HG03460 (cell line): Measurements from ENCODE around the gene ITSN1.
A peak's percentile ranks its signal among the peaks of the same experiment; 100 is the strongest.
"Not testable (repeated sequence)": the region's sequence is repeated elsewhere in the genome, so short reads cannot be mapped to it uniquely, and the experiment has no call there.

Source experiments
- ATAC-seq: cut with Tn5 transposase; IDR thresholded peaks from one replicate; pipeline ENCODE4 v1.9.1; 2021; ENCODE audit not compliant: unreplicated experiment

ITSN1 gene

GRCh38 chr21:33642027-33642895 is at the start of gene ITSN1:
TSS of gene ITSN1 (plus strand) at chr21:33642501. CDS start at chr21:33718829, 76,328 bp downstream.
- ATAC-seq: peak; percentile 87

- ATAC-seq: no peak
These were observed 44.2 kb upstream of the ITSN1 start for GRCh38 chr21:33598051-33598450.

- no peak for ATAC-seq
These were observed 33.7 kb upstream of the ITSN1 start for GRCh38 chr21:33608559-33608958.

- ATAC-seq: no peak
These were observed 31.1 kb upstream of the ITSN1 start for GRCh38 chr21:33611006-33611744.

GRCh38 chr21:33617565-33617964 is 24.7 kb upstream of the ITSN1 start:
- not testable (repeated sequence) for ATAC-seq

- no peak for ATAC-seq
These were observed 23.9 kb upstream of the ITSN1 start for GRCh38 chr21:33618407-33618806.

GRCh38 chr21:33619726-33620125 is 22.6 kb upstream of the ITSN1 start:
- ATAC-seq: no peak

GRCh38 chr21:33622253-33622652 is 20.0 kb upstream of the ITSN1 start:
- ATAC-seq: no peak

- not testable (repeated sequence) for ATAC-seq
These were observed 16.1 kb upstream of the ITSN1 start for GRCh38 chr21:33626151-33626550.

- ATAC-seq: no peak
These were observed 8.0 kb upstream of the ITSN1 start for GRCh38 chr21:33634254-33634653.

- ATAC-seq: no peak
These were observed 1.5 kb upstream of the ITSN1 start for GRCh38 chr21:33640697-33641351.

- ATAC-seq: peak; percentile 81
These were observed 812 bp upstream of the ITSN1 start, which contains the start of gene CRYZL1 for GRCh38 chr21:33641352-33642026. TSS of gene CRYZL1 (minus strand) at chr21:33641741. CDS start at chr21:33631551, 10,190 bp downstream.

GRCh38 chr21:33642896-33643657 is 776 bp downstream of the ITSN1 start:
- no peak for ATAC-seq

- no peak for ATAC-seq
These were observed 1.5 kb downstream of the ITSN1 start for GRCh38 chr21:33643658-33644311.

GRCh38 chr21:33644383-33645074 is 2.2 kb downstream of the ITSN1 start:
- ATAC-seq: no peak

GRCh38 chr21:33645730-33646129 is 3.4 kb downstream of the ITSN1 start:
- ATAC-seq: no peak

GRCh38 chr21:33647587-33647986 is 5.3 kb downstream of the ITSN1 start:
- ATAC-seq: no peak

GRCh38 chr21:33648555-33648954 is 6.3 kb downstream of the ITSN1 start:
- ATAC-seq: no peak

GRCh38 chr21:33650230-33650629 is 7.9 kb downstream of the ITSN1 start:
- no peak for ATAC-seq
